ENCODE results near the gene ZNF672.
A peak's percentile ranks its signal among the peaks of the same experiment; 100 is the strongest.
"Not testable (repeated sequence)": the region's sequence is repeated elsewhere in the genome, so short reads cannot be mapped to it uniquely, and the experiment has no call there.

ZNF672 gene

DNA sequence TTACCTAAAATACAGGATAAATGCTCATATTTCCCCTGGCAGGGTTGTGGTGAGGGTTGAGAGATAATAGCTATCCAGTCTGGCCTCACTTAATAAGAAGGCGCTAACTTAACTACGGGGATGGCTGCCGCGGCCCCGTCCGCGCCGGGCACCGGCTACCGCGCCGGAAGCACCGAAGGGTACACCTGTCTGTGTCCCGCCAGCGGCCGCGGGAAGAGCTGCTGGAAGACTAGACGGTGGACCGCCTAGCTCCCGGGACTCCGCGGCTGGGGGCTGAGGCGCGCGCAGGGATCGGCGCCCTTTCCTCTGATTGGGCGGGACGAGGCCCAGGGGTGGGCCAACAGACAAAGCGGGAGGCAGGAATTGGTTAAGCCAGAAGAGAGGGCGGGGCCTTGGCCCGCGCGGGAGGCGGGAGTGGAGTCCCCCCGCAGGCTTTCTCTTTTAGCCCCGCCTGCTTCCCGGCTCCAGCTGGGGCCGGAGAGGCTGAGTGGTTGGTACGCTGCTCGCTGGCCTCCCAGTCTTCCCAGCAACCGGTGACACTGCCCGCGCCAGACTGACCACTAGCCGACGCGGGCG is at the start of gene ZNF672:
Gene ZNF672 (plus strand): TSS at position 444 of the 576 bp plus-strand sequence. CDS start 9,051 bp downstream, outside the sequence.
- DNase-seq (ENCODE audit: low read depth): peak; percentile 81

DNA sequence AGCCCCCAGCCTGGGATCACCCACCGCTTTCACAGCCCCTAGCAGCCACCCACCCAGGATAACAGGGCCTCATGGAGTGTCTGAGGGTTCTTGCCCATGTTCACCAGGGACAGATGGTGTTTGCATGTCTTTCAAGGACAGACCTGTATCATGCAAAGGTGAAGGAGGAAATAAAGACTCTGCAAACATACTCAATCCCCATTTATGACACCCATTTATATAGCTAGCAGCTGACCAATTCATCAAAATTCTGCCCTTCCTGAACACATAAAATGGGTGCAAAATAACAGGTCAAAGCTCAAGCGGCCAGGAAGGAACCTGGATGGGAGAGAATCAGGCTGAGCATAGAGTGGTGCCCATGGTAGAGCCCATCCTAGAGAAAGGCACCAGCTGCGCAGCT is 49.7 kb upstream of the ZNF672 start:
- DNase-seq (ENCODE audit: low read depth): no peak

DNA sequence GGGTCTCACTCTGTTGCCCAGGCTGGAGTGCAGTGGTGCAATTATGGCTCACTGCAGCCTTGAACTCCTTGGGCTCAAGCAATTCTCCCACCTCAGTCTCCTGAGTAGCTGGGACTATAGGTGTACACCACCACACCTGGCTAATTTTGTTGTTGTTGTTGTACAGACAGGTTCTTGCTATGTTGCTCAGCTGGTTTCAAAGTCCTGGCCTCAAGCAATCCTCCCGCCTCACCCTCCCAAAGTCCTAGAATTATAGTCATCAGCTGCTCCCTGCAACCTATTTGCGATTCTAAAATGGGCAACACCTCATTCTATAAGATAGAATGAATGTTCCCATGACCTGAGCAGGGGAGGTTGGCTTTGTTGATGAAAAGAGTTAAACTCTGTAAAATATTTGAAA is 48.7 kb upstream of the ZNF672 start:
- DNase-seq (ENCODE audit: low read depth): not testable (repeated sequence)

DNA sequence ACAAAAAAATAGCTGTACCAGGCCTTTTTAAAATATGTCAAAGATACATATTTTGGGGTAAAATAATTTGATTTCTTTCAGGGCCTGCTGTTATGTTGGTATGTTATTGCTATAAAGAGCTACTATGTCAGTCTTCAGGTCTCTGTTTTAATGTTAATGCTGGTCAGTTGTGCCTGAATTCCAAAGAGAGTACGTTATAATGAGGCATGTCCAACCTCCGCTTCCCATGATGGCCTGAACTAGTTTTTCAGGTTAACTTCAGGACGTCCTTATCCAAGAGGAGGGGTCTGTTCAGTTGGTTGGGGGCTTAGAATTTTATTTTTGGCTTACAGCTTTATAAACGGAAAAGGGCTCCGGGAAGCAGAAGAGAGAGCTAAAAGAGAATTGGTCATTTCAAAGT is 47.6 kb upstream of the ZNF672 start:
- no peak for DNase-seq (ENCODE audit: low read depth)

DNA sequence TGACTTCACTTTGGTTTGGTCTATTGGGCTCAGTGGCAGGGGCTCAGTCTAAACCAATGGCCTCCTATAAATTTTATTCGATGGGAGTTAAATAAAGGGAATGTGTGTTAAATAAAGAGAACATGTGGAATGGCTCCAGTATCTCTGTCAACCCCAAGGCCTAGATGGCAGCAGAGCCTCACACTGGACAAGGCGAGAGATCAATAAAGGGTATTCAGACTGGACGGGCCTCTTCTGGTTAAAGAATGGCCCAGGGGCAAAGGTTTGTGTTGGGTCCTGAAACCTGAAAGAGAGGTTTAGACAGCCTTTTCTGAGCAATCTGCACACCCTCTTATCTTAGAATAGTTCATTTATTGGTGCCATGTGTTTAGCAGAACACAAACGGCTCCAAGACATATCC is 47.0 kb upstream of the ZNF672 start:
- no peak for DNase-seq (ENCODE audit: low read depth)

DNA sequence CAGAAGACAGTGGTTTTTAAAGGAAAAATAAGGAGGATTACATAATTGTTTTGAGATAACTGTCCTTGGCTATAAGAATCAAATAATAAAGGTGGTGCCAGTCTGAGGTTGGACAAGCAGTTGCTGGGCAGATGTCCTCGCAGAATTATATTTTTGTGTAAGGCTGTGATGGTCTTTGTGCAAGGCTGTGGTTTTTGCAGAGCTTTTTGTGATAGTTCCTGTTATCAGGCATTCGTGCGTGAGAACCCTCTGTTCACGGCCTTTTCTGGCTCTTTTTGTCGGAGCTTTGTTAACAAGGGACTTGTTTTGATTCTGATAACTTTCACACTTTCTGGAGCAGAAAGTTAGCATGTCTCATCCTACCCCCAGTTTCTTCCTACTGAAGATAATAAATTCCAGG is 45.7 kb upstream of the ZNF672 start:
- no peak for DNase-seq (ENCODE audit: low read depth)

DNA sequence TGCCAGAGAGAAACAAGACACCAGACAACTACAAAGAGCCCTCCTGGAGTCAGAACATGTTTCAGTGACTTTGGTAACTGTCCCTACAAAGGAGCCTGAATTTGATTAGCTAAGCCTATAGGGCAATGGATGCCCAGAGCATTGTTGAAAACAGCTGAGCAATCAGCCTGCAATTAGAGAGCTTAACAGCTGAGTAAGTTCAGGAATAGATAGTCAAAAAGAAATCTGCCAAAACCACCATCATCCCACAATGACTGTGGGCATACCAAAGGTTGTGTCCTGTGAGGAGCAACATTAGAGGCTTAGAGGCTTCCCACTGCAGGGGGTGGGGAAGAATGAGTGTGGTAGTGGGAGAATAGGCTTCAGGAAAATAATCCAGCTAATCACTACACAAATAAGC is 44.4 kb upstream of the ZNF672 start:
- no peak for DNase-seq (ENCODE audit: low read depth)

DNA sequence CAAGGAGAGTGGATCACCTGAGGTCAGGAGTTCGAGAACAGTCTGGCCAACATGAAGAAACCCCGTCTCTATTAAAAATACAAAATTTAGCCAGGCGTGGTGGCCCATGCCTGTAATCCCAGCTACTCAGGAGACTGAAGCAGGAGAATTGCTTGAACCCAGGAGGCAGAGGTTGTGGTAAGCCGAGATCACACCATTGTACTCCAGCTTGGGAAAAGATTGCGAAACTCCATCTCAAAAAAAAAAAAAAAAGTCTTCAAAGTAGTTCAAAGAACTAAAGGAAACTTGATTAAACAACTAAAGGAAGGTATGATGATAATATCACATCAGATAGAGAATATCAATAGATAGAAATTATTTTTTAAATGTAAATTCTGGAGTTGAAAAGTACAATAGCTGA is 43.4 kb upstream of the ZNF672 start:
- not testable (repeated sequence) for DNase-seq (ENCODE audit: low read depth)

DNA sequence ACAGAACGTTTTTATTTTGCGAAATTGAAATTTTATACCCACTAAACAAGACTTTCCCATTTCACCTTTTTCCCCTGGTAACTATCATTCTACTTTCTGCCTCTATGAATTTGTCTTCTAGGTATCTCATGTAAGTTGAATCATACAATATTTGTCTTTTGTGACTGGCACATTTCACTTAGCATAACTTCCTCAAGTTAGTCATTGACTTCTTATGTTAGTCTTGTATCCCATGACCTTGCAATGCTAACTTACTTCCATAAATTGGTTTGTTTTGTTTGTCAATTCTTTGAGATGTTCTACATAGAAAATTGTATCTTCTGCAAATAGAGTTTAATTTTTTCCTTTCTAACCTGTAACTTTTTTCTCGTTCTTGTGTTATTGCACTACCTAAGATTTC is 39.2 kb upstream of the ZNF672 start:
- DNase-seq (ENCODE audit: low read depth): no peak

DNA sequence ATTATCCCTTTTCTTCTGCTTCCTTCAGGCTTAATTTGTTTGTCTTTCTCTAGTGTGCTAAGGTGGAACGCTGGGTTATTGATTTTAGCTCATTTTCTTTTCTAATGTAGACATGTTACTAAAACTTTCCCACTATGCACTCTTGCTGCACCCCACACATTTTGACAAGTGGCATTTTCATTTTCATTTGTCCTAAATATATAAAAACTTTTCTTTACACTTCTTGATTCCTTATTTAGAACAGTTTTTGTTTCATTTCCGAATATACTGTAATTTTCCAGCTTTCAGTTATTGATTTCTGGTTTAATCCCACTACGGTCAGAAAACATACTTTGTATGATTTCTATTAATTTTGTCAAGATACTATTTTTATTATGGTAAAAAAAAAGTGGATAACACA is 37.6 kb upstream of the ZNF672 start:
- DNase-seq (ENCODE audit: low read depth): no peak

DNA sequence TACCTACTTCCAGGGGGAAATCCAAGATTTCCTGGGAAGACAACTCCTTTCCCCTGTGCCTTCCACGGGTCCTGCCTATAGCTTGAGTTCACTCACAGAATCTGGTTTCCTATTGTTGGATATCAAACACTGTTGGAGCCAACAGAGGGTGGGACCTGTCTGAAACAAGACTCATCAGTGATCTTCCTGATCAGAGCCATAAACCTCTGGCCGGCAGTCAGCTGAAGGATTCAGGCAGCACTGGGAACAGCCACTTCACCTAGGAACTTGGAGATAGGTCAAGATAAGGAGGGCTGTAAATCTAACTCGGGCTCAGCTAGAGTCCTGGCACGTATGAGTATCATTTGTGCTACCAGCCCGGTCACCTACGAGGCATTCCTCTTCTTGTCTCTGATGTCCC is 35.6 kb upstream of the ZNF672 start:
- DNase-seq (ENCODE audit: low read depth): no peak

DNA sequence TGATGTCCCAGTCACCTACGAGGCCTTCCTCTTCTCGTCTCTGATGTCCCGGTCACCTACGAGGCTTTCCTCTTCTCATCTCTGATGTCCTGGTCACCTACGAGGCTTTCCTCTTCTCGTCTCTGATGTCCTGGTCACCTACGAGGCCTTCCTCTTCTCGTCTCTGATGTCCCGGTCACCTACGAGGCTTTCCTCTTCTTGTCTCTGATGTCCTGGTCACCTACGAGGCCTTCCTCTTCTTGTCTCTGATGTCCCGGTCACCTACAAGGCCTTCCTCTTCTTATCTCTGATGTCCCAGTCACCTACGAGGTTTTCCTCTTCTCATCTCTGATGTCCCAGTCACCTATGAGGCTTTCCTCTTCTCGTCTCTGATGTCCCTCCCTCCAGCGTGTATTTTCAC is 34.5 kb upstream of the ZNF672 start:
- not testable (repeated sequence) for DNase-seq (ENCODE audit: low read depth)

DNA sequence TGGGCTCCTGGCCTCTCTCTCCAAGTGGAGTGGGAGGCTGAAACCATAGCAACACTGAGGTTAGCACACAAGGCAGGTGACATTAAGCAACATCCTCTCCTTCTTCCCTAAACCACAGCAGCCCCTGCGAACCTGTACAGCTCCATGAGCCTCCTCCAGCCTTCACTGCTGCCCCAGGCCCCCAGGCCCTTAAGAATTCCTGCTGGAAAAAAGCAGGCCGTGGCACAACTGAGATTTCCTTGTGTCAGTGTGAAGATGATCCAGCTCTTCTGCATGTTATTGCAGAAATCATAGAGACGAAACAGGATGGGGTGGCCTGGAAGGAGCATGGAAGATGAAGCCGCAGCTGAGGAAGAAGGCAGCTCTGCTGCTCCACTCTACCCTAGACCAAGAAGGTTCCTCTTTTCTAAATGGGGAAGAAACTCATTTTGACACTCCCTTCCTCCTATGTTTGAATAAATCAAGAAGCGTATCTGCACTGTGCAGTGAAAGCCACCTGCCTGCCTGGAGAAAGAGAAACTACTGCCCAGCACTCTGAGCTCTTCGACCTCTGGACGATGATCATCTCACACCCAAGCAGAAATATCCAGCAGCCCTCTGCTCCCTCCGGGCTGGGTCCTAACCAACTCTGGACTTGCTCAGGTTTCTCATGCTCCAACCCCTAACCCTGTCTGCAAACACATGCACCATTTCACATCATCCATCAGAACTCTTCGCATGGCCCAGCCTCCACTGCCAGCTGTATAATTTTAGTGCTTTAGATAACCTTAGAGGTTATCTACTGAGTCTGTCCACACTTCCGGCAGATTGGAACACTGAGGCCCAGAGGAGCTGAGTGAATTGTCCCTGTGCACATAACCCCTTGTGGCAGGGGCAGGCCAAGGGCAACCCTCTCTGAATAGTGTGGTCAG is 33.0 kb upstream of the ZNF672 start:
- no peak for DNase-seq (ENCODE audit: low read depth)

DNA sequence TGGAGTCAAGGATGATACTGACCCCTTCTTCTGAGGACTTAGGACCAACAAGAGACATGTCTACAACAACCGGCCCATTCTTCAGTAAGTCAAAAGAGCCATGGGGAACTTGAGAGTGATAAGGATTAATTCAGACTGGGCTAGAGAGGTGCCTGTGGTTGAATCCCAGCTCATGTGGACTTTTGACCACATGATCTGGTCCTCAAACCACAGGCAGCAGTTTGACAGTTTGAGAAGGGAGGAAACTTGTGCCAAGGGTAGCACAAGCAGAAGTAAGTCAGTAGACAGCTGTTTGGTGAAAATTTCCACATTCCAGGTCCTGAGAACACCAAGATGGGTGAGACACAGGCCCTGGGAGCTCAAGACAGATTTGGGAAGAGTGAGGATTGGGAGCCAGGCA is 32.1 kb upstream of the ZNF672 start:
- no peak for DNase-seq (ENCODE audit: low read depth)

DNA sequence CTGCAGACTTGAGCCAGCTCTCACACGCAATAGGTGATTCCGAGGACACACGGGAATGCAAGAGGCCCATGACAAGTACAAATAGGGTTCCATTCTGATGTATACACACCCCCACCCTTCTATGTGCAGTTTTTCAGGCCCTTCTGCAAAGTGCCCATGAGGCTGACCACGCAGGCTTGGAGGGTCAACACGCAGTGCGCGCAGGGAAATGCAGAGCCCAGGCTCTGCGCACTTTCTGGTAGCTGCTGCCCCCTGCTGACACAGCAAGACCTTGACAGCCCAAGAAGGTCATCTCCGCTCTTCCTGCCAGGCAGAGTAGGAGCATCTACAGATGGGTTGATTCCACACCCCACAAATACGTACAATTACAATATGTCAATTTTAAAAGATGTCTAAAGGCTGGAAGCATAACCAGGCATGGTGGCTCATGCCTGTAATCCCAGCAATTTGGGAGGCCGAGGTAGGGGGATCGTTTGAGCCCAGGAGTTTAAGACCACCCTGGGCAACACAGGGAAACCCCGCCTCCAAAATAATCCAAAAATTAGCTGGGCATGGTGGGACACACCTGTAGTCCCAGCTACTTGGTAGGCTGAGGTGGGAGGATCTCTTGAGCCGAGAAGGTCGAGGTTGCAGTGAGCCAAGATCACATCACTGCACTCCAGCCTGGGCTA is 30.8 kb upstream of the ZNF672 start:
- no peak for DNase-seq (ENCODE audit: low read depth)

DNA sequence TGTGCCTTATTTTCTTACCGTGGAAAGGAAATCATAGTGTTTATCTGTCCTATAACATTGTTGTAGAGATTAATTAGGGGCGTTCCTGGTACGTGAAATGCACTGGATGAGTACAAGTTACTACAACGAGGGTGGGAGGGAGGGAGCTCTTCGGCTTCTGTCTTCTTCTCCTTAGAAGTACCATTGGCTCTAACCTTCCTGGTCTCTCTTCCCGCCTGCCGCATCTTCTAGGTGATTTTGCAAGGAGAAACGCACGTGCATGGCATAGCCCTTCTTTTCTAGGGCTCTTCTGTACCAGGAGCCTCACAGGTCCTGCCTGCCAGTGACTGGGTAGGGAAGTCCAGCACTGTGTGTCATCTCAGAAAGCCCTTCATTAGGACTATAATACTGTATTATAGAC is 29.1 kb upstream of the ZNF672 start:
- no peak for DNase-seq (ENCODE audit: low read depth)

DNA sequence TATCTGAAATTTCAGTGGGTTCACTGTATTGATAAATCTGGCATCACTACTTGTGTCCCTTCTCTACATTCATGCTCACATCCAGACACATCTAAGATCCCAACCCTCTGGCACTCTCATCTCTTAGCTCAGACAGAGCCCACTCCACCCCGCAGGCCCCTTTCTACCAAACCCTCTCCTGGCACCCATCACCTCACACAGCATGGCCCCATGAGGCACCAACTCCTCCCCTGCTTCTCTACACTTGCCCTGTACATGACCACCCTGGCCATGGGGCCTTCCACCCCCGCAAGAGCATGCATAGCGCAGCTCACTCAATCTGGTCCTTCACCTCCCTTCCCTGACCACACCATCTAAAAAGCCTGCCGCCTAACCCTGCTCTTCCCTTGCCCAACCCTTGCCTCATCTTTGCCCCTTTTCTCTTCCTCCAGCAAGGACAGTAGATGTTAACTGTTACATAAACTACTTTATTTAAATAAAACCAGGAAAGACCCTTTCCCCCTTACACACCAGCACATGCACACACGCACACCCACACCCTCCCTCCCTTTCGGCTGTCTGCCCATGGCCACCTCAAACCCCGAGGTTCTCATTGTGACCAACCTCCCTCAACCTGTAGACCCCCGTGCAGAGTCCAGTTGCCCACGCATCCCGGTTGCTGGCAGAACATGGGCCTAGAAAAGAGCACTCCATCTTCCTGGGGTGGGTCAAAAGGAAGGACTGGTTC is 27.9 kb upstream of the ZNF672 start:
- no peak for DNase-seq (ENCODE audit: low read depth)

DNA sequence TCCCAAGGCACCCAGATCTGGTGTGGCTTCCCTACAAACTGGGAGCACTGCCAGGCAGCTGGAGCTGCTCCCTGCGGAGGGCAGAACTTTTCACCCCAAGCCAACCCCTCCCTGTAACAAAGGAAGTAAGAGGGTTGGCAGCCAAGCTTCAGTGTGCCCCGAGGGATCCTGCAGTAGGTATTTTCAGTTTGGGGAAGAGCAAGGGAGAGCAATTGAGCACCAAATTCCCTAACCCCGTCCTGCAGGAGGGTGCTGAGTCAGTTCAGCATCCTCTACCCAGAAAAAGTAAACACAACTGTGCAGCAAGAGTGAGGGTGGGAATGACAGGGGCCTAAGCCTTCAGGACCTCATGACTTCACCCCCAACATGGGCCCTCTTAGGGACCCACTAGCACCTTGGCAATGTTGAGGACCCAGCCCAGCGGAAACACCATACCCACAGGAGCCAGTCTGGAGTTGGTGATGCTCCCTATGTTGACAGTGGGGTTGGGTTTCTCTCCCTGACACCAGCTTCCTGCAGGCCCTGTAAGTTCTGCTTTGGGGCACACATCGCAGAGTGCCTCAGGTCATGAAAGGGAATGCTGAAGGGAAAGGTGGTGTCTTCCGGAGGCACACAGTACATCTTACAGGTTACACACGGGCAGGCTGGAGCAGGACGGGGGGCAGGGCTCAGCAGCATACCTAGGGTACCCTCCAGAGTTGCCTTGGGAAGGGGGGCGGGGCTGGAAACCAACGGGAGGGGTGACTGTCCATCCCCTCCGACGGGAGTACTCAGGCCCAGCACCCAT is 27.1 kb upstream of the ZNF672 start:
- DNase-seq (ENCODE audit: low read depth): no peak

DNA sequence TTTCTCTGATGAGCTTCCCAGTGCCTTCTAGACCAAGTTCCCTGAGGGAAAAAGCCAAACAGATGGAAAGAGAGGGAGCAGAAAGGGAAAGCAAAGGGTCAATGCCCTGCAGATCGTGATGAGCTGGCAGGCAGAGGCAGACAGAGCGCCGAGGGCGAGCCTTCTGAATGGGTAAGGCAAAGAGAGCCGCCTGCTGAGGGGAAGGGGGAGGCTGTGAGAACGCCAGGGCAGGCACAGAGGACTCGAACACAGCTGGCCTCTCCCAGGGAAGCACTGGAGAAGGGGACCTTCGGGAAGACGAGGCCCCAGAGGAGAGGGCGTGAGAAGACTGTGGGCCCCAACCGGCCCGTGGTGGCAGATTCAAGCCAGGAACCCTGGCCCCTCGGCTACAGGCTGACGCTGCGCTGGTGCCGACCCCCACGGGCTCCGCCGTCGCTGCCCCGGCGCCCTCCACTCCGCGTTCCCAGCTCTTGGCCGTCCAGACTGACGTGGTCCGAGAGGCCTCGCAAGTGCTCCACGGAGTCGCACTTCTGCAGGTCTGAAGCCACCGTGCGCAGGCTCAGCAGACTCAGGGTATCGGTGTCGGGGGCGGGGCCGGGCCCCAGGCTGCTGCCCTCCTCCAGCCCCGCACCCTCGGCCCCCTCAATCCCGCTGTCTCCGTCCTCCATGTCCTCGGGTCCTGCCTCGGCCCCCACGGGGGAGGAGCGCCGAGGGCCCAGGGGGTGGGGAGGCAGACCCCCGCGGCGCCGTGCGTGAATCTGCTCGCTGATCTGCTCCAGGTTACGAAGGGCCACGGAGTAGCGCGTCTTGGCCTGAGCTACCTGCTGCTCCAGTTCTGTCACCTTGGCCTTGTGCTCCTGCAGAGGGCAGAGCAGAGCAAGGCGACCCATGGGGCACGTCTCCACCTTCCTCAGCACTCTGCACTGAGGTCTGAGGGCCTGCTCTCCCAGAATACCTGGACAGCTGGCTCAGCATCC is 26.2 kb upstream of the ZNF672 start:
- no peak for DNase-seq (ENCODE audit: low read depth)

DNA sequence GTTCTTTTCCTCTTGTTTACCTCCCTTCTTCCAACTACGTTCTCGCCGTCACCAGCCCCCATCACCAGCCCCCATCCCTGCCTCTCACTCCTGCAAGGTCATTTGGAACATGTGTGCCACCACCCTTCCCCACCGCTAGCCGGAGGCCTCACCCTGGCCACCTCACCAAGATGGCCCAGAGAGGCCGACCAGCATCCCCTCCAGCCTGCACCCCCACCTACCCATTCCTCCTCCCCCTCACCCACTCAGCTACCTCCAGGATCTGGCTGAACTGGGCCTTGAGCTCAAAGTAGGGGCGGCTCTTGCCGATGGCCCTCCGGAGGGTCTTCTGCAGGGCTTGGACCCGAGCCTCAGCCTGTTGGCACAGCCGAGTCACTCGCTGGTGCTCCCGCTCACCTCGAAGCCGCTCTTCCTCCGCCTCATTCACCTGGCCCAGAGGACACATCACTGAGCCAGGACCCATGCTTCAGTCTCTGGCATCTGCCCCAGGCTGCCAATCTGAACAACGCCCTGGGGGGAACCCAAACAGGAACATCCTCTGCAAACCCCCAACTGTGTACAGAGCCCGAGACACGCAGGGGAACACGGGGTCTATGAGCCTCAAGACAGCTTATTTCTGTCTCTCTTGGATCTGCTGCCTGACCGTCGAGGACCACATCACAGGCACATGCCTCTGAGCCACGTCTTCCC is 25.1 kb upstream of the ZNF672 start:
- DNase-seq (ENCODE audit: low read depth): no peak
